ENCODE measurements around the gene SHPK. TPM values are rescaled to one million over a fixed set of nuclear protein-coding genes. Genes with fewer than 3 reads are reported as not detected.

SHPK gene
- total RNA-seq, 4 donors from 2014 or later = 7.3 to 16.8 (median 10.8) TPM

- TF ChIP-seq, protein P1, sequence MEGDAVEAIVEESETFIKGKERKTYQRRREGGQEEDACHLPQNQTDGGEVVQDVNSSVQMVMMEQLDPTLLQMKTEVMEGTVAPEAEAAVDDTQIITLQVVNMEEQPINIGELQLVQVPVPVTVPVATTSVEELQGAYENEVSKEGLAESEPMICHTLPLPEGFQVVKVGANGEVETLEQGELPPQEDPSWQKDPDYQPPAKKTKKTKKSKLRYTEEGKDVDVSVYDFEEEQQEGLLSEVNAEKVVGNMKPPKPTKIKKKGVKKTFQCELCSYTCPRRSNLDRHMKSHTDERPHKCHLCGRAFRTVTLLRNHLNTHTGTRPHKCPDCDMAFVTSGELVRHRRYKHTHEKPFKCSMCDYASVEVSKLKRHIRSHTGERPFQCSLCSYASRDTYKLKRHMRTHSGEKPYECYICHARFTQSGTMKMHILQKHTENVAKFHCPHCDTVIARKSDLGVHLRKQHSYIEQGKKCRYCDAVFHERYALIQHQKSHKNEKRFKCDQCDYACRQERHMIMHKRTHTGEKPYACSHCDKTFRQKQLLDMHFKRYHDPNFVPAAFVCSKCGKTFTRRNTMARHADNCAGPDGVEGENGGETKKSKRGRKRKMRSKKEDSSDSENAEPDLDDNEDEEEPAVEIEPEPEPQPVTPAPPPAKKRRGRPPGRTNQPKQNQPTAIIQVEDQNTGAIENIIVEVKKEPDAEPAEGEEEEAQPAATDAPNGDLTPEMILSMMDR (IDR thresholded peaks at IDR 0.05; ENCODE audit: low read depth) = no peak
Measured at GRCh38 chr17:3594051-3594800, 41.8 kb downstream of the SHPK start.

- TF ChIP-seq, protein P1 (IDR thresholded peaks at IDR 0.05; ENCODE audit: low read depth) = no peak
Measured at GRCh38 chr17:3593384-3593783, 42.7 kb downstream of the SHPK start.

DNA sequence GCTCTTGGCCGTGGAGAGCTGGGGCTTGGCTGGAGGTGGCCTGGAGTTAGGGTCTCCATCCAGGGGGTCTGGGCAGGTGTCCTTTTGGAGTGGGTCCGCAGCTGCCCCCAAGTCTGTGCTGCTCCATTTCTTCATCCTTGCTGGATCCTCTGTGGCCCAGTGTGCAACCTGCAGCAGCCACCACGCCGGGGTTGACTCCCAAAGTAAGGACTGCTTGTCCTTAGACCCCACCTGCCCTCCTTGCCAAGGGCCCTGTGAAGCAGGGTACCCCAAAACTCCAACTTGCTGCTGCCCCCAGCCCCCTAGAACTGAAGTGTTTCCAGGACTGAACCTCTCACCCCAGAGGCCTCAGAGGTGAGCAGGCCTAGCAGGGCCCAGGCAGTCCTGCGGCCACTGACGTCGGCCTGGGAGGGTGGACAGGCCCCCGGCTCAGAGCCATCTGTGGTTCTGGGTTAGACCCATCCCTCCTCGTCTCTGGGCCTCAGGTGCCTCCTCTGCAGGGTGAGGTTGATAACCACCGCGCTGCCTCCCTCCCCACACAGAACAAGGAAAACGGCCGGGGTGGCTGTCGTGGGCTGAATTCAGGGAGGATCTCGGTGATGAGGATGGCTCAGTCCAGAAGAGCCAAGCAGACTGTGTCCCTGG, 43.7 kb downstream of the SHPK start:
- TF ChIP-seq, protein P1 (IDR thresholded peaks at IDR 0.05; ENCODE audit: low read depth) = no peak

DNA sequence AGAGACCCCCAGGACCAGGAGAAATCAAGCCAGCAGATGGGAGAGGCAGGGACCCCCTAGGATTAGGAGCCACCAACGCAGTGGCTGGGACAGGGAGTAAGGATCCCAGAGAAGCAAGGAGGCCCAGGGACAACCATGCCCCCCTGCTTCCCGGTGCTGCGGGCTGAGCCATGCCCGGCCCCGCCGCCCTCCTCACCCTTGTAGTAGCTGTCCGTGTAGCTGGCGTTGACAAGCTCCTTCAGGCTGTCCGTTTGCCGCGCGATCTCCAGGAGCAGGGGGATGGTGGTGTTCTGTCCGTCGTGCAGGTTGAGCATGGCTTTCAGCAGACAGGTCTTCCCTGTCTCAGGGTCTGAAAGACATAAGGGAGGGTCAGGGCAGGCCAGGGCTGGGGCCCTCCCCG, 45.3 kb downstream of the SHPK start:
- TF ChIP-seq, protein P1 (IDR thresholded peaks at IDR 0.05; ENCODE audit: low read depth) = no peak

GRCh38 chr17:3590231-3590630, 45.8 kb downstream of the SHPK start:
- TF ChIP-seq, protein P1 (IDR thresholded peaks at IDR 0.05; ENCODE audit: low read depth) = no peak

DNA sequence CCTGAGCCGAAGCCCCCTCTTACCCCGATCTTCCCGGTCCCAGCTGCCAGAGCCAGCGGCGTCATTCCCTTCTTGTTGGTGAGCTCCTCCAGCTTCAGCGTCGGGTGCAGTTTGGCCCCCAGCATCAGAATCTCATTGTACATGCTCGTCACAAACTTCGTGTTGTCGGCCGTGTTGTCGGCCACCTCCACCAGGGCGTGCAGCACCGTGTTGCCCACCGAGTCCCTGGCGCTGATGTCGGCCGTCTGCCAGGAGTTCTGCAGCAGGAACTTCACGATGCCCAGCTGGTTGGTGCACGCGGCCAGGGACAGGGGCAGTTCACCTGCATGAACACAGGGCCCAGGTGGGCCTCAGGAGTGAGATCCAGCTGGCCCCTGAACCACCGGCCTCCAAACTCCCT, 46.3 kb downstream of the SHPK start:
- TF ChIP-seq, protein P1 (IDR thresholded peaks at IDR 0.05; ENCODE audit: low read depth) = no peak

DNA sequence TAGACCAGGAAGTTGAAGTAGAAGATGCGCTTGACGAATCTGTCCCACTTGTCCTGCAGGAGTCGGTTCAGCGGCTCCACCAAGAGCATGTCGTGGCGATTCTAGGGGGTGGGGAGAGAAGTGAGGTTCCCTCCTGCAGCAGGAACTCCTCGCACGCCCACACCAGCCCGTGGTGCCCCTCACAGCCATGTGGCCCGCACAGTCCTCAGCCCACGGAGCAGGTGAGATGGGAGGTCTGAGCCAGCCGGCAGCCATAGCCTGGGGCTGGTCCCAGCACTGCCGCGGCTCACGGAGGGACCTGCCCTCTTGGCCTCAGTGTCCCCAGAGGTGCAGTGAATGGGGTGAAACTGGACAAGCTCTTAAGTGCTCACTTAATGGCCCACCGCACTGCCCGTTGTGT, 50.2 kb downstream of the SHPK start:
- TF ChIP-seq, protein P1 (IDR thresholded peaks at IDR 0.05; ENCODE audit: low read depth) = no peak
